ENCODE data around the gene ANO3. TPM values are rescaled to one million over a fixed set of nuclear protein-coding genes. Genes with fewer than 3 reads are reported as not detected.

The ANO3 gene
- total RNA-seq (not detected), total RNA-seq (0 to 0.11 (median 0) reads per million in 172 experiments)
- polyA plus RNA-seq (2013, experiment 1 of 2) = not detected
- not detected for polyA plus RNA-seq (2013, experiment 2 of 2)

GRCh38 chr11:26331911-26332571, at the start of gene ANO3:
Gene ANO3 (plus strand): TSS chr11:26332130. CDS start chr11:26332276, 146 bp downstream.
- Histone ChIP-seq H3K9me3 (ENCODE audit: control insufficient read depth in 1 of 2, insufficient read depth in 1 of 2, low read length in 2 of 2) (peaks cover 0 to 8% of the 10 kb centered on the region in 2 experiments), H3K27ac (ENCODE audit: low read depth in 1 of 2, low read length in 2 of 2) (no peak within 1 kb of the TSS), H3K27me3 (ENCODE audit: control insufficient read depth in 1 of 2, insufficient read depth in 2 of 2, low read length in 2 of 2) (peaks cover 0 to 3% of the 10 kb centered on the region in 2 experiments), H3K4me3 (ENCODE audit: low read length) (no peak within 1 kb of the TSS), H3K4me1 (ENCODE audit: insufficient read depth, low read length) (no peaks in the 10 kb centered on the region), H3K36me3 (ENCODE audit: insufficient read depth, low read length) (no peaks in the 10 kb centered on the region)
- intact Hi-C loops (cut with DNase I, micrococcal nuclease) = no loop called here
- DNase-seq (no peak), ATAC-seq (ENCODE audit: poor library complexity) (no peak)
- no peak within 1 kb of the TSS for H3K27ac Mint-ChIP-seq
- no peak for TF ChIP-seq CTCF (IDR thresholded peaks at IDR 0.05)
- H3K9me3 Mint-ChIP-seq = peaks cover 2% of the 10 kb centered on the region
- no peaks in the 10 kb centered on the region for H3K36me3 Mint-ChIP-seq (ENCODE audit: low read depth)
- no peak within 1 kb of the TSS for H3K4me3 Mint-ChIP-seq
- CTCF ChIA-PET = no interaction called here
- H3K27me3 Mint-ChIP-seq = peaks cover 27% of the 10 kb centered on the region
- POLR2A ChIA-PET = no interaction called here
- H3K4me1 Mint-ChIP-seq (ENCODE audit: low read depth) = no peaks in the 10 kb centered on the region

- Mint-ChIP-seq H3K9me3 (no peaks in the 10 kb centered on the region), H3K27ac (no peak overlapping the region), H3K36me3 (ENCODE audit: low read depth) (no peaks in the 10 kb centered on the region), H3K4me1 (ENCODE audit: low read depth) (no peaks in the 10 kb centered on the region), H3K27me3 (peaks cover 13% of the 10 kb centered on the region), H3K4me3 (no peak overlapping the region)
- ChIA-PET POLR2A (no interaction called here), CTCF (interaction anchor here (0.8 kb wide), 1 partner anchor 14 kb away, joined by 3 read pairs; no protein-coding TSS in a partner anchor)
- no peak overlapping the region for H3K4me3 ChIP-seq (ENCODE audit: low read length)
- no peaks in the 10 kb centered on the region for H3K9me3 ChIP-seq (ENCODE audit: control insufficient read depth in 1 of 2, insufficient read depth in 1 of 2, low read length in 2 of 2)
- no peak for ATAC-seq (ENCODE audit: poor library complexity)
- H3K4me1 ChIP-seq (ENCODE audit: insufficient read depth, low read length) = no peaks in the 10 kb centered on the region
- TF ChIP-seq CTCF (IDR thresholded peaks at IDR 0.05) = no peak
- H3K27ac ChIP-seq (ENCODE audit: low read depth in 1 of 2, low read length in 2 of 2) = no peak overlapping the region
- no peaks in the 10 kb centered on the region for H3K36me3 ChIP-seq (ENCODE audit: insufficient read depth, low read length)
- DNase-seq = no peak
- intact Hi-C loops (cut with DNase I, micrococcal nuclease) = loop anchor here in 1 of 2 experiments (5.0 kb wide), 1 partner anchor 1203 kb away; no protein-coding TSS in a partner anchor
- H3K27me3 ChIP-seq (ENCODE audit: control insufficient read depth in 1 of 2, insufficient read depth in 2 of 2, low read length in 2 of 2) = no peaks in the 10 kb centered on the region
Observed at GRCh38 chr11:26283852-26284408, 48.0 kb upstream of the ANO3 start.

GRCh38 chr11:26285608-26286007, 46.3 kb upstream of the ANO3 start:
- Mint-ChIP-seq H3K36me3 (ENCODE audit: low read depth) (no peaks in the 10 kb centered on the region), H3K27ac (no peak overlapping the region), H3K4me3 (no peak overlapping the region), H3K4me1 (ENCODE audit: low read depth) (no peaks in the 10 kb centered on the region), H3K9me3 (no peaks in the 10 kb centered on the region), H3K27me3 (peaks cover 7% of the 10 kb centered on the region)
- no peaks in the 10 kb centered on the region for H3K36me3 ChIP-seq (ENCODE audit: insufficient read depth, low read length)
- no peak for TF ChIP-seq CTCF (IDR thresholded peaks at IDR 0.05)
- no peak overlapping the region for H3K27ac ChIP-seq (ENCODE audit: low read depth in 1 of 2, low read length in 2 of 2)
- H3K9me3 ChIP-seq (ENCODE audit: control insufficient read depth in 1 of 2, insufficient read depth in 1 of 2, low read length in 2 of 2) = no peaks in the 10 kb centered on the region
- no peak for DNase-seq
- H3K4me1 ChIP-seq (ENCODE audit: insufficient read depth, low read length) = no peaks in the 10 kb centered on the region
- POLR2A ChIA-PET = no interaction called here
- no peak overlapping the region for H3K4me3 ChIP-seq (ENCODE audit: low read length)
- intact Hi-C loops (cut with DNase I, micrococcal nuclease) = loop anchor here in 1 of 2 experiments (5.0 kb wide), 1 partner anchor 1202 kb away; no protein-coding TSS in a partner anchor
- no peak for ATAC-seq (ENCODE audit: poor library complexity)
- CTCF ChIA-PET = no interaction called here
- H3K27me3 ChIP-seq (ENCODE audit: control insufficient read depth in 1 of 2, insufficient read depth in 2 of 2, low read length in 2 of 2) = no peaks in the 10 kb centered on the region
